ENCODE measurements around the gene MTCL1.

Gene MTCL1

GRCh38 chr18:8843005-8843404 is 137.6 kb downstream of the MTCL1 start:
- H3K9me3 ChIP-seq (ENCODE audit: low read length), result peaks cover 3% of the 10 kb centered on the region; the same call in 1 of the 2 replicates
- H4K20me1 ChIP-seq (ENCODE audit: insufficient read depth, low read length), result no peaks in the 10 kb centered on the region
- TF ChIP-seq EZH2 (IDR thresholded peaks at IDR 0.05; ENCODE audit: borderline replicate concordance, low read length) (no peak), CTCF (IDR thresholded peaks at IDR 0.05; ENCODE audit: low read length) (no peak)
- H3K4me2 ChIP-seq (ENCODE audit: low read length), result no peak overlapping the region
- H3K27ac ChIP-seq (ENCODE audit: low read depth, low read length, poor library complexity, severe bottlenecking), result no peak overlapping the region
- no peaks in the 10 kb centered on the region for H3K79me2 ChIP-seq (ENCODE audit: insufficient read depth, low read length)
- no peaks in the 10 kb centered on the region for H3K9me2 ChIP-seq (ENCODE audit: low read depth, low read length)
- no peaks in the 10 kb centered on the region for H3F3A ChIP-seq (ENCODE audit: insufficient read depth, low read length)
- no peak overlapping the region for H3K9ac ChIP-seq (ENCODE audit: low read length)
- H2AFZ ChIP-seq (ENCODE audit: low read length), result no peak overlapping the region
- H3K27me3 ChIP-seq (ENCODE audit: insufficient read depth, low read length), result 0 out of 2 replicates have a peak, but pooled peaks cover 3% of the 10 kb centered on the region
- no peaks in the 10 kb centered on the region for H3K4me1 ChIP-seq (ENCODE audit: insufficient read depth, low read length, severe bottlenecking)
- no peaks in the 10 kb centered on the region for H3K36me3 ChIP-seq (ENCODE audit: insufficient read depth, low read length)
- H3K4me3 ChIP-seq (ENCODE audit: low read depth, low read length, poor library complexity, severe bottlenecking), result no peak overlapping the region

- TF ChIP-seq EZH2 (IDR thresholded peaks at IDR 0.05; ENCODE audit: borderline replicate concordance, low read length) (no peak), CTCF (IDR thresholded peaks at IDR 0.05; ENCODE audit: low read length) (no peak)
- H3K9me3 ChIP-seq (ENCODE audit: low read length), result no peaks in the 10 kb centered on the region
- no peak overlapping the region for H3K4me2 ChIP-seq (ENCODE audit: low read length)
- no peak overlapping the region for H3K9ac ChIP-seq (ENCODE audit: low read length)
- no peak overlapping the region for H3K27ac ChIP-seq (ENCODE audit: low read depth, low read length, poor library complexity, severe bottlenecking)
- no peaks in the 10 kb centered on the region for H4K20me1 ChIP-seq (ENCODE audit: insufficient read depth, low read length)
- H3K4me1 ChIP-seq (ENCODE audit: insufficient read depth, low read length, severe bottlenecking), result no peaks in the 10 kb centered on the region
- no peaks in the 10 kb centered on the region for H3K36me3 ChIP-seq (ENCODE audit: insufficient read depth, low read length)
- no peaks in the 10 kb centered on the region for H3F3A ChIP-seq (ENCODE audit: insufficient read depth, low read length)
- no peaks in the 10 kb centered on the region for H3K9me2 ChIP-seq (ENCODE audit: low read depth, low read length)
- H3K4me3 ChIP-seq (ENCODE audit: low read depth, low read length, poor library complexity, severe bottlenecking), result no peak overlapping the region
- H3K27me3 ChIP-seq (ENCODE audit: insufficient read depth, low read length), result peaks cover 3% of the 10 kb centered on the region; the same call in 1 of the 2 replicates
- no peaks in the 10 kb centered on the region for H3K79me2 ChIP-seq (ENCODE audit: insufficient read depth, low read length)
- no peak overlapping the region for H2AFZ ChIP-seq (ENCODE audit: low read length)
Observed at GRCh38 chr18:8844721-8845148, 139.4 kb downstream of the MTCL1 start.

- Histone ChIP-seq H3K9me2 (ENCODE audit: low read depth, low read length) (no peaks in the 10 kb centered on the region), H3K9me3 (ENCODE audit: low read length) (no peaks in the 10 kb centered on the region), H3K4me3 (ENCODE audit: low read depth, low read length, poor library complexity, severe bottlenecking) (no peak overlapping the region), H3K4me1 (ENCODE audit: insufficient read depth, low read length, severe bottlenecking) (no peaks in the 10 kb centered on the region), H3K79me2 (ENCODE audit: insufficient read depth, low read length) (no peaks in the 10 kb centered on the region), H3F3A (ENCODE audit: insufficient read depth, low read length) (no peaks in the 10 kb centered on the region), H3K27ac (ENCODE audit: low read depth, low read length, poor library complexity, severe bottlenecking) (no peak overlapping the region), H3K27me3 (ENCODE audit: insufficient read depth, low read length) (peaks cover 9% of the 10 kb centered on the region; the same call in 1 of the 2 replicates), H4K20me1 (ENCODE audit: insufficient read depth, low read length) (no peaks in the 10 kb centered on the region), H3K9ac (ENCODE audit: low read length) (no peak overlapping the region), H3K36me3 (ENCODE audit: insufficient read depth, low read length) (no peaks in the 10 kb centered on the region), H3K4me2 (ENCODE audit: low read length) (no peak overlapping the region), H2AFZ (ENCODE audit: low read length) (no peak overlapping the region)
- TF ChIP-seq CTCF (IDR thresholded peaks at IDR 0.05; ENCODE audit: low read length) (no peak), EZH2 (IDR thresholded peaks at IDR 0.05; ENCODE audit: borderline replicate concordance, low read length) (no peak)
Observed at GRCh38 chr18:8845506-8845905, 140.2 kb downstream of the MTCL1 start.
